GM12878 (cell line): Measurements from ENCODE around the gene AZU1. TPM values are rescaled to one million over a fixed set of nuclear protein-coding genes. Genes with fewer than 3 reads are reported as not detected.
A peak's percentile ranks its signal among the peaks of the same experiment; 100 is the strongest.

Source experiments
- ATAC-seq: fragments of 200-7000 bp; cut with Tn5 transposase; 3 replicates; pipeline ENCODE4 v1.9.1; 2020; ENCODE audit warnings: mild to moderate bottlenecking, moderate library complexity
- BruUV-seq: library from RNA; stranded (reverse); fragments of 400-500 nt; replicated peaks from 2 replicates; lab custom pipeline; 2021; lab: Mats Ljungman, UMichigan
- CTCF ChIA-PET: fragments of 300-600 bp; sonication (Branson Sonifier 250); formaldehyde crosslinking; extraction: SDS; loops from one replicate; lab custom pipeline; 2021; ENCODE audit warnings: inconsistent platforms; lab: Yijun Ruan, JAX
- POLR2A ChIA-PET: fragments of 350-600 bp; formaldehyde crosslinking; extraction: SDS; loops from one replicate; lab custom pipeline; 2021; ENCODE audit warnings: inconsistent platforms; lab: Charles Lee
- RAD21 ChIA-PET: fragments of 300-600 bp; sonication (Branson Sonifier 250); formaldehyde crosslinking; loops from one replicate; lab custom pipeline; 2023; ENCODE audit warnings: antibody characterized with exemption; ENCODE audit not compliant: unreplicated experiment; lab: Charles Lee
- SMC1A ChIA-PET: fragments of 300-600 bp; sonication (Branson Sonifier 250); formaldehyde crosslinking; loops from one replicate; lab custom pipeline; 2023; ENCODE audit not compliant: unreplicated experiment, uncharacterized antibody; lab: Charles Lee
- DNase-seq: peaks from one replicate; pipeline ENCODE4 v3.0.0-alpha.2; 2011; ENCODE audit warnings: low read depth, low spot score
- FAIRE-seq: peaks from 3 replicates; lab custom pipeline; 2011; peaks lifted over from hg19 to GRCh38; lab: Jason Lieb, UNC
- H2AFZ ChIP-seq: 2 replicates; pipeline ENCODE4 v1.6.0; 2011; ENCODE audit warnings: low read depth, low read length, control low read depth; ENCODE audit not compliant: control insufficient read depth
- H3K27ac ChIP-seq: 2 replicates; pipeline ENCODE4 v1.5.1; 2011; ENCODE audit warnings: control low read depth; ENCODE audit not compliant: control insufficient read depth, insufficient read depth
- H3K27me3 ChIP-seq, 2 experiments: replicated peaks in 1 of 2; 2 replicates each; pipeline versions ENCODE4 v1.6.0 to v1.6.1; 2011; ENCODE audit warnings: low read length in 1 of 2; ENCODE audit not compliant: control insufficient read depth in 2 of 2, insufficient read depth in 2 of 2
- H3K36me3 ChIP-seq, 2 experiments: 2 replicates each; pipeline ENCODE4 v1.5.1; 2011; ENCODE audit warnings: low read length in 1 of 2; ENCODE audit not compliant: control insufficient read depth in 2 of 2, insufficient read depth in 2 of 2
- H3K4me1 ChIP-seq: 2 replicates; pipeline ENCODE4 v1.6.1; 2011; ENCODE audit warnings: mild to moderate bottlenecking, low read length, moderate library complexity, mixed read lengths; ENCODE audit not compliant: control insufficient read depth, insufficient read depth
- H3K4me2 ChIP-seq: 2 replicates; pipeline ENCODE4 v1.6.0; 2011; ENCODE audit warnings: control low read depth; ENCODE audit not compliant: control insufficient read depth, insufficient read depth
- H3K4me3 ChIP-seq: fragments of 200-600 bp; sonication (generic); 2 replicates; pipeline ENCODE4 v1.5.1; 2016
- H3K79me2 ChIP-seq: 2 replicates; pipeline ENCODE4 v1.6.0; 2011; ENCODE audit warnings: low read length; ENCODE audit not compliant: control insufficient read depth, insufficient read depth
- H3K9ac ChIP-seq: 2 replicates; pipeline ENCODE4 v1.8.0; 2011; ENCODE audit warnings: low read length, control low read depth, mixed read lengths; ENCODE audit not compliant: control insufficient read depth, insufficient read depth
- H3K9me3 ChIP-seq: replicated peaks from 3 replicates; pipeline ENCODE4 v1.5.1; 2011; ENCODE audit warnings: mild to moderate bottlenecking, low read length; ENCODE audit not compliant: control insufficient read depth, insufficient read depth
- H4K20me1 ChIP-seq: 2 replicates; pipeline ENCODE4 v1.6.0; 2011; ENCODE audit not compliant: control insufficient read depth, insufficient read depth
- CTCF ChIP-seq, 3 experiments: IDR thresholded peaks in 2 of 3; conservative IDR thresholded peaks in 1 of 3; 2 replicates each; pipeline ENCODE4 v1.5.1; 2011; ENCODE audit warnings: low read depth in 3 of 3, low read length in 3 of 3, mild to moderate bottlenecking in 3 of 3, control low read depth in 2 of 3, moderate library complexity in 2 of 3, inconsistent platforms in 1 of 3, mixed read lengths in 1 of 3; ENCODE audit not compliant: control insufficient read depth in 2 of 3, insufficient read depth in 1 of 3; ENCODE audit errors: extremely low read depth in 1 of 3
- MEF2B ChIP-seq: fragments of 450-650 bp; IDR thresholded peaks from 2 replicates; pipeline ENCODE4 v1.6.1; 2018; ENCODE audit warnings: mild to moderate bottlenecking, moderate library complexity; ENCODE audit not compliant: partially characterized antibody, poor library complexity, severe bottlenecking
- NR2F1 ChIP-seq: fragments of 450-650 bp; conservative IDR thresholded peaks from 2 replicates; pipeline ENCODE4 v1.6.1; 2017; ENCODE audit warnings: mild to moderate bottlenecking
- POLR2A ChIP-seq: IDR thresholded peaks from 2 replicates; pipeline ENCODE4 v1.6.1; 2011; ENCODE audit warnings: low read depth, mild to moderate bottlenecking, low read length
- POLR2AphosphoS5 ChIP-seq: IDR thresholded peaks from 2 replicates; pipeline ENCODE4 v1.6.1; 2011; ENCODE audit warnings: mild to moderate bottlenecking, low read length, inconsistent platforms
- WGBS: methylation state at CpG from one replicate; pipeline ENCODE4 v1.1.6; 2016; ENCODE audit warnings: low lambda C conversion rate; ENCODE audit not compliant: insufficient replicate concordance, insufficient coverage; ENCODE audit errors: missing lambda C conversion rate; 5-methylcytosine and 5-hydroxymethylcytosine counted together
- in situ Hi-C: fragments of 300-500 bp; cut with MboI; formaldehyde crosslinking; loops from 9 replicates; pipeline ENCODE4 v1.14.3; 2018; ENCODE audit warnings: mixed read lengths
- intact Hi-C: fragments of 100-400 bp; cut with micrococcal nuclease; formaldehyde crosslinking; loops from one replicate; pipeline ENCODE4 v1.14.2; 2022; ENCODE audit not compliant: unreplicated experiment
- polyA plus RNA-seq, 11 experiments: library from polyadenylated mRNA; depleted of rRNA in 4 of 11; unstranded in 6 of 11; stranded (reverse) in 5 of 11; fragments of >200 nt; fragmentation: Nextera tagmentation in 4 of 11; fragmentation: Illumina TruSeq in 1 of 11; extraction: Ambion mirVana in 4 of 11; extraction: Trizol in 1 of 11; gene quantifications; 1 replicate in 1 of 11; 2 replicates in 10 of 11; pipeline versions ENCODE4 v1.2.1 to v1.2.3, GENCODE V29; 2011 to 2016; ENCODE audit warnings: inconsistent platforms in 2 of 11, missing spikeins in 2 of 11, low read depth in 1 of 11
- total RNA-seq, 4 experiments: library from RNA; depleted of rRNA in 3 of 4; stranded (reverse); fragments of >200 nt in 3 of 4; fragmentation: Illumina TruSeq in 1 of 4; extraction: Trizol in 1 of 4; gene quantifications; 2 replicates each; pipeline versions ENCODE4 v1.2.1 to v1.2.3, GENCODE V29; 2013 to 2021

Gene AZU1
- total and polyA plus RNA-seq, 10 of the 15 experiments (the other 5 are each of a cell fraction or from before 2014, with no cell fraction given): not detected

- SMC1A ChIA-PET: no interaction called here
- no peak for DNase-seq
- Histone ChIP-seq H3K4me2 (peak overlapping the region; percentile 2; the same call in 1 of the 2 replicates), H3K9ac (no peak overlapping the region), H3K9me3 (no peaks in the 10 kb centered on the region), H3K27me3 (no peaks in the 10 kb centered on the region), H3K79me2 (peaks cover 69% of the 10 kb centered on the region), H3K4me1 (peaks cover 7% of the 10 kb centered on the region; the same call in 1 of the 2 replicates), H2AFZ (no peak overlapping the region), H4K20me1 (peaks cover 38% of the 10 kb centered on the region), H3K27ac (no peak overlapping the region), H3K4me3 (peak overlapping the region; percentile 51; the same call in 1 of the 2 replicates), H3K36me3 (peaks cover 19 to 67% of the 10 kb centered on the region in 2 experiments; a peak in 3 of 4 replicates)
- in situ Hi-C loops (no loop called here), intact Hi-C loops (no loop called here)
- TF ChIP-seq POLR2A: peak; percentile 56
- TF ChIP-seq CTCF (IDR thresholded peaks at IDR 0.05 in 2 of 3, conservative IDR thresholded peaks at IDR 0.05 in 1 of 3; ENCODE audit: control insufficient read depth in 2 of 3, extremely low read depth in 1 of 3, insufficient read depth in 1 of 3, low read depth in 3 of 3, low read length in 3 of 3): no peak
- no peak for TF ChIP-seq NR2F1
- CTCF ChIA-PET: no interaction called here
- FAIRE-seq: no peak
- WGBS: 88% methylated on average over 22 of the region's 23 CpGs
- no TSS peak for BruUV-seq
- RAD21 ChIA-PET: no interaction called here
- no peak for ATAC-seq
- POLR2A ChIA-PET: no interaction called here
Observed at GRCh38 chr19:801861-802497, 25.7 kb upstream of the AZU1 start.

GRCh38 chr19:802498-803098, 25.0 kb upstream of the AZU1 start:
- POLR2A ChIA-PET: interaction anchor here (0.6 kb wide), 1 partner anchor 453 kb away, joined by 6 read pairs; no protein-coding TSS in a partner anchor
- Histone ChIP-seq H3K9ac (no peak overlapping the region), H3K36me3 (peaks cover 23 to 72% of the 10 kb centered on the region in 2 experiments; a peak in 3 of 4 replicates), H3K4me1 (peaks cover 7% of the 10 kb centered on the region; the same call in 1 of the 2 replicates), H3K4me3 (no peak overlapping the region), H2AFZ (no peak overlapping the region)
- WGBS: 98% methylated on average over 28 of the region's 28 CpGs
- ATAC-seq: no peak
- SMC1A ChIA-PET: no interaction called here
- TF ChIP-seq MEF2B (no peak), POLR2A (peak; percentile 1; the same call in 1 of the 2 replicates), POLR2AphosphoS5 (peak; percentile 7; the same call in 1 of the 2 replicates)
- TF ChIP-seq, all 136 proteins: peak for 2
- H3K27ac ChIP-seq: no peak overlapping the region
- H3K79me2 ChIP-seq: peaks cover 70% of the 10 kb centered on the region
- BruUV-seq: no TSS peak
- in situ Hi-C loops (no loop called here), intact Hi-C loops (no loop called here)
- CTCF ChIA-PET: no interaction called here
- DNase-seq (no peak), FAIRE-seq (no peak)
- H4K20me1 ChIP-seq: peaks cover 38% of the 10 kb centered on the region
- H3K27me3 ChIP-seq: no peaks in the 10 kb centered on the region
- RAD21 ChIA-PET: no interaction called here
- no peak overlapping the region for H3K4me2 ChIP-seq
- H3K9me3 ChIP-seq: no peaks in the 10 kb centered on the region
